Activated CD8-positive, alpha-beta T cell treated with anti-CD3 and anti-CD28 coated beads for 36 hours (primary cell): Measurements from ENCODE around the gene TP53I11. TPM values are rescaled to one million over a fixed set of nuclear protein-coding genes. Genes with fewer than 3 reads are reported as not detected.

Source experiments
- ATAC-seq: fragments of 200-7000 bp; cut with Tn5 transposase; one replicate; pipeline ENCODE4 v1.10.0; 2021; ENCODE audit warnings: mild to moderate bottlenecking, moderate library complexity
- CTCF ChIA-PET: fragments of 350-600 bp; sonication (Branson Sonifier 250); formaldehyde crosslinking; loops from one replicate; lab custom pipeline; 2021; ENCODE audit warnings: antibody characterized with exemption; lab: Charles Lee
- POLR2A ChIA-PET: fragments of 350-600 bp; sonication (Branson Sonifier 250); formaldehyde crosslinking; loops from one replicate; lab custom pipeline; 2021; ENCODE audit warnings: antibody characterized with exemption; lab: Charles Lee
- DNase-seq: peaks from one replicate; pipeline ENCODE4 v3.0.0-alpha.2; 2020
- H3K27ac Mint-ChIP-seq: one replicate; pipeline ENCODE4 v1.8.0; 2021; ENCODE audit warnings: mild to moderate bottlenecking, mixed read lengths
- H3K27me3 Mint-ChIP-seq: one replicate; pipeline ENCODE4 v1.8.0; 2021; ENCODE audit warnings: mixed read lengths
- H3K36me3 Mint-ChIP-seq: one replicate; pipeline ENCODE4 v1.8.0; 2021; ENCODE audit warnings: low read depth, mixed read lengths
- H3K4me1 Mint-ChIP-seq: one replicate; pipeline ENCODE4 v1.8.0; 2021; ENCODE audit warnings: low read depth, mixed read lengths
- H3K4me3 Mint-ChIP-seq: one replicate; pipeline ENCODE4 v1.8.0; 2021; ENCODE audit warnings: mild to moderate bottlenecking, moderate library complexity, mixed read lengths
- H3K9me3 Mint-ChIP-seq: one replicate; pipeline ENCODE4 v1.8.0; 2021; ENCODE audit warnings: mixed read lengths
- CTCF ChIP-seq: fragments of 200-600 bp; IDR thresholded peaks from one replicate; pipeline ENCODE4 v1.8.0; 2022; ENCODE audit warnings: antibody characterized with exemption, mild to moderate bottlenecking
- intact Hi-C: fragments of 100-400 bp; cut with micrococcal nuclease; formaldehyde crosslinking; loops from one replicate; pipeline ENCODE4 v1.10.0; 2022
- total RNA-seq, 2 experiments: library from RNA; stranded (reverse); gene quantifications; one replicate each; pipeline ENCODE4 v1.2.3, GENCODE V29; 2021

Gene TP53I11
- total RNA-seq, 2 experiments from 2014 or later = 15.2 to 17.5 TPM

GRCh38 chr11:44983786-44984185 lies 33.1 kb upstream of the TP53I11 start:
- Mint-ChIP-seq H3K27ac (no peak overlapping the region), H3K4me3 (no peak overlapping the region)
- POLR2A ChIA-PET = no interaction called here

GRCh38 chr11:44982496-44983062 lies 31.9 kb upstream of the TP53I11 start:
- H3K4me1 Mint-ChIP-seq = peaks cover 17% of the 10 kb centered on the region
- no peaks in the 10 kb centered on the region for H3K9me3 Mint-ChIP-seq
- no peaks in the 10 kb centered on the region for H3K27me3 Mint-ChIP-seq
- POLR2A ChIA-PET = interaction anchor here (1.1 kb wide), 2 partner anchors 12 to 29 kb away, joined by 3 read pairs; no protein-coding TSS in a partner anchor
- intact Hi-C loops = no loop called here
- ATAC-seq (no peak), DNase-seq (no peak)
- CTCF ChIA-PET = interaction anchor here (1.8 kb wide), 1 partner anchor 100 kb away, joined by 4 read pairs; no protein-coding TSS in a partner anchor
- H3K36me3 Mint-ChIP-seq = no peaks in the 10 kb centered on the region
- H3K27ac Mint-ChIP-seq = no peak overlapping the region
- H3K4me3 Mint-ChIP-seq = no peak overlapping the region
- no peak for TF ChIP-seq CTCF

More at GRCh38 chr11:44983786-44984185, 33.1 kb upstream of the TP53I11 start:
- peaks cover 17% of the 10 kb centered on the region for H3K4me1 Mint-ChIP-seq
- ATAC-seq = no peak
- TF ChIP-seq CTCF = no peak
- H3K27me3 Mint-ChIP-seq = no peaks in the 10 kb centered on the region
- intact Hi-C loops = no loop called here
- no peaks in the 10 kb centered on the region for H3K9me3 Mint-ChIP-seq
- CTCF ChIA-PET = interaction anchor here (1.1 kb wide), 2 partner anchors 47 to 57 kb away, joined by 3 to 4 read pairs; no protein-coding TSS in a partner anchor
- no peak for DNase-seq
- H3K36me3 Mint-ChIP-seq = no peaks in the 10 kb centered on the region

DNA sequence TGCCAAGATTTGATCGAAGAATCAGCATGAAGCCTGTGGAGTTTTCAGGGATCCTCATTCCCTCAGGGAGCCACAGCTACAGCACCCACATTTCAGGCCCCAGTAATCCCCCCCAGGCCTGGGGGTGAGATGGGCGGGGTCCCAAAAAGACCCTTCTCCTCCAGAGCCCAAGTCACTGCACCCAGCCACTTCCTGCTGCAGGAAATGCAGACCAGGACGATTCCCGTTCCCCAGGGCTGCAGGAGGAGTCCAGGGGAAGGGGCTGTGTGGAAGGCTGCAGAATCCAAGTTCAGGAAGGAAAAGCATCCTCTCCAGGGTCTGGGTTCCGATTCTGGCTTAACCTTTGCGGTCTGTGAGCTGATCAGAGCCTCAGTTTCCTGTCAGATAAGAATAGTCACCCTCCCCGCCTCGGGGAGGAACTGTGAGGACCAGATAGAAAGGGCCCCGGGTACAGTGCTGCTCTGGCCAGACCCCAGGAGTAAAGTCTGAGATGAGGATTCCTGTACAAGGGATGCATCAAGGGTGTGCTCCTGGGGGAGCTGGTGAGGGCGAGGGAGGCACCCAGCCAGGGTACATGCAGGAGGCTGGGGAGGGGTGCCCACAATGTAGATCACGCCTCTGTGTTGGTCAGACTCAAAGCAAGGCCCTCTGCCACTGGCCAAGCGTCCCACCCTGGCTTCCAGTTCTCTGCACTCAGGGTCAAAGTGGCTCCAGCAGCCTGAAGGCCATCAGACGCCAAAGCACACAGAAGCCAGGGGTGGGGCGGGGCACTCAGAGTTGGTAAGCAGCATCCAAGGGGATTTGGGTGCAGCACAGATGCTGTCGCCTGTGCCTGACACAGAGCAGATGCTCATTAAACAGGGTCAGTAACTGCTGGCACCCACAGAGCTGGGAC lies 30.1 kb upstream of the TP53I11 start:
- ChIA-PET POLR2A (interaction anchor here (1.0 kb wide), 1 partner anchor 17 kb away, joined by 3 read pairs; no protein-coding TSS in a partner anchor), CTCF (interaction anchor here (1.8 to 3.1 kb wide), 2 partner anchors 101 to 123 kb away, joined by 4 to 8 read pairs; no protein-coding TSS in a partner anchor)
- no peak for DNase-seq
- ATAC-seq = no peak
- no peak for TF ChIP-seq CTCF
- Mint-ChIP-seq H3K4me1 (peaks cover 17% of the 10 kb centered on the region), H3K27me3 (no peaks in the 10 kb centered on the region), H3K4me3 (no peak overlapping the region), H3K9me3 (no peaks in the 10 kb centered on the region), H3K27ac (no peak overlapping the region), H3K36me3 (no peaks in the 10 kb centered on the region)
- intact Hi-C loops = no loop called here

- POLR2A ChIA-PET = interaction anchor here (1.0 kb wide), 1 partner anchor 18 kb away, joined by 3 read pairs; no protein-coding TSS in a partner anchor
- TF ChIP-seq CTCF = no peak
- intact Hi-C loops = no loop called here
- H3K4me1 Mint-ChIP-seq = peaks cover 17% of the 10 kb centered on the region
- no peak overlapping the region for H3K27ac Mint-ChIP-seq
- no peaks in the 10 kb centered on the region for H3K36me3 Mint-ChIP-seq
- H3K9me3 Mint-ChIP-seq = no peaks in the 10 kb centered on the region
- no peak for ATAC-seq
- CTCF ChIA-PET = interaction anchor here (1.1 to 3.1 kb wide), 4 partner anchors 39 to 124 kb away, joined by 3 to 13 read pairs (median 8); no protein-coding TSS in a partner anchor
- no peak for DNase-seq
- no peak overlapping the region for H3K4me3 Mint-ChIP-seq
- no peaks in the 10 kb centered on the region for H3K27me3 Mint-ChIP-seq
These were observed 29.1 kb upstream of the TP53I11 start for GRCh38 chr11:44979543-44980399.
